ENCODE data around the gene SGPP2. TPM values are rescaled to one million over a fixed set of nuclear protein-coding genes. Genes with fewer than 3 reads are reported as not detected.
A peak's percentile ranks its signal among the peaks of the same experiment; 100 is the strongest.

SGPP2 gene
- total and polyA plus RNA-seq, 7 donors = 0.06 to 0.29 (median 0.10) TPM; not detected in 2

GRCh38 chr2:222391743-222392285 lies 32.5 kb upstream of the SGPP2 start:
- TF ChIP-seq CTCF (IDR thresholded peaks at IDR 0.05) = no peak
- WGBS, 3 donors = 59 to 64% (median 60%) methylated on average over 6 of the region's 6 CpGs
- intact Hi-C loops (cut with DNase I) = no loop called here
- no peak overlapping the region for H3K4me3 ChIP-seq
- no peaks in the 10 kb centered on the region for H3K27me3 ChIP-seq (ENCODE audit: insufficient read depth in 3 of 3, low read length in 2 of 3)
- H3K36me3 ChIP-seq (ENCODE audit: insufficient read depth in 1 of 2, low read depth in 1 of 2) = no peaks in the 10 kb centered on the region
- no peaks in the 10 kb centered on the region for H3K4me1 ChIP-seq
- no peak for DNase-seq
- no peak for ATAC-seq
- H3K27ac ChIP-seq = no peak overlapping the region
- H3K9me3 ChIP-seq = no peaks in the 10 kb centered on the region

GRCh38 chr2:222393733-222394267 lies 30.5 kb upstream of the SGPP2 start:
- 60 to 71% (median 63%) methylated on average over 4 of the region's 4 CpGs for WGBS, 3 donors
- H3K27ac ChIP-seq = no peak overlapping the region
- TF ChIP-seq CTCF (IDR thresholded peaks at IDR 0.05) = no peak
- H3K4me3 ChIP-seq = no peak overlapping the region
- H3K4me1 ChIP-seq = peaks cover under 1% of the 10 kb centered on the region
- DNase-seq (no peak), ATAC-seq (no peak)
- intact Hi-C loops (cut with DNase I) = no loop called here
- H3K27me3 ChIP-seq (ENCODE audit: insufficient read depth in 3 of 3, low read length in 2 of 3) = no peaks in the 10 kb centered on the region
- no peaks in the 10 kb centered on the region for H3K9me3 ChIP-seq
- no peaks in the 10 kb centered on the region for H3K36me3 ChIP-seq (ENCODE audit: insufficient read depth in 1 of 2, low read depth in 1 of 2)

GRCh38 chr2:222398446-222398885 lies 25.9 kb upstream of the SGPP2 start:
- no peak for ATAC-seq

GRCh38 chr2:222399038-222399783 lies 25.1 kb upstream of the SGPP2 start:
- Histone ChIP-seq H3K27ac (peak overlapping the region; percentile 24), H3K36me3 (ENCODE audit: insufficient read depth in 1 of 2, low read depth in 1 of 2) (no peaks in the 10 kb centered on the region), H3K27me3 (ENCODE audit: insufficient read depth in 3 of 3, low read length in 2 of 3) (peaks cover 0 to 2% (median 0%) of the 10 kb centered on the region in 3 donors), H3K4me1 (peaks cover 12% of the 10 kb centered on the region), H3K4me3 (peak overlapping the region; percentile 20), H3K9me3 (no peaks in the 10 kb centered on the region)
- intact Hi-C loops (cut with DNase I) = no loop called here
- 14 to 19% (median 14%) methylated on average over 5 of the region's 5 CpGs for WGBS, 3 donors
- TF ChIP-seq CTCF (IDR thresholded peaks at IDR 0.05) = no peak
- DNase-seq (no peak), ATAC-seq (peak; percentile 74 to 92 (median 86))

More at GRCh38 chr2:222398446-222398885, 25.9 kb upstream of the SGPP2 start:
- 64 to 75% (median 73%) methylated on average over 1 of the region's 1 CpG for WGBS, 3 donors
- Histone ChIP-seq H3K9me3 (no peaks in the 10 kb centered on the region), H3K36me3 (ENCODE audit: insufficient read depth in 1 of 2, low read depth in 1 of 2) (no peaks in the 10 kb centered on the region), H3K4me1 (peaks cover 12% of the 10 kb centered on the region), H3K27me3 (ENCODE audit: insufficient read depth in 3 of 3, low read length in 2 of 3) (peaks cover 0 to 2% (median 0%) of the 10 kb centered on the region in 3 donors), H3K27ac (no peak overlapping the region), H3K4me3 (no peak overlapping the region)
- no peak for TF ChIP-seq CTCF (IDR thresholded peaks at IDR 0.05)
- no peak for DNase-seq
- intact Hi-C loops (cut with DNase I) = no loop called here

All from psoas muscle (tissue), 8 donors.